ENCODE results near the gene NANOS3.

NANOS3 gene

DNA sequence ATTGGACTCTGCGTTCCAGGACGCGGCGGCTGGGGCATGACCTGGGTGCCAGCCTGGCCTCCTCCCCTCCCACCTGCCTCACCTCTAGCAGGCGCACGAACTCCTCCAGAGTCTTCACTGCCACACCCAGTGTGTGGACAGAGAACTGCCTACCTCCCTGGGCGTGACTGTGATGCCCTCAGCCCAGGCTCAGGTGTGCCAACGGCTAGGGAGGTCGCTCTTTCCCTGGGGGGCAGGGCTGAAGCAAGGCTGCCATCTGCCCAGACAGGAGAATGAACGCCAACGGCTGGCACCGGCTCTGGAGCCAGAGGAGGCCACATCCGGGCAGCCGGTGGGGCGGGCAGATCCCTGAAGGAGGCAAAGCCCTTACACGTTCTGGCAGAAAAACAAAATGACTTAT, 11.3 kb downstream of the NANOS3 start:
- peak; percentile 44 for DNase-seq (ENCODE audit: low read depth)
- H3K4me3 ChIP-seq (ENCODE audit: low read length) = no peak overlapping the region
- TF ChIP-seq, protein P1, sequence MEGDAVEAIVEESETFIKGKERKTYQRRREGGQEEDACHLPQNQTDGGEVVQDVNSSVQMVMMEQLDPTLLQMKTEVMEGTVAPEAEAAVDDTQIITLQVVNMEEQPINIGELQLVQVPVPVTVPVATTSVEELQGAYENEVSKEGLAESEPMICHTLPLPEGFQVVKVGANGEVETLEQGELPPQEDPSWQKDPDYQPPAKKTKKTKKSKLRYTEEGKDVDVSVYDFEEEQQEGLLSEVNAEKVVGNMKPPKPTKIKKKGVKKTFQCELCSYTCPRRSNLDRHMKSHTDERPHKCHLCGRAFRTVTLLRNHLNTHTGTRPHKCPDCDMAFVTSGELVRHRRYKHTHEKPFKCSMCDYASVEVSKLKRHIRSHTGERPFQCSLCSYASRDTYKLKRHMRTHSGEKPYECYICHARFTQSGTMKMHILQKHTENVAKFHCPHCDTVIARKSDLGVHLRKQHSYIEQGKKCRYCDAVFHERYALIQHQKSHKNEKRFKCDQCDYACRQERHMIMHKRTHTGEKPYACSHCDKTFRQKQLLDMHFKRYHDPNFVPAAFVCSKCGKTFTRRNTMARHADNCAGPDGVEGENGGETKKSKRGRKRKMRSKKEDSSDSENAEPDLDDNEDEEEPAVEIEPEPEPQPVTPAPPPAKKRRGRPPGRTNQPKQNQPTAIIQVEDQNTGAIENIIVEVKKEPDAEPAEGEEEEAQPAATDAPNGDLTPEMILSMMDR (IDR thresholded peaks at IDR 0.05; ENCODE audit: insufficient read depth, low read depth, low read length, missing control alignments) = no peak

DNA sequence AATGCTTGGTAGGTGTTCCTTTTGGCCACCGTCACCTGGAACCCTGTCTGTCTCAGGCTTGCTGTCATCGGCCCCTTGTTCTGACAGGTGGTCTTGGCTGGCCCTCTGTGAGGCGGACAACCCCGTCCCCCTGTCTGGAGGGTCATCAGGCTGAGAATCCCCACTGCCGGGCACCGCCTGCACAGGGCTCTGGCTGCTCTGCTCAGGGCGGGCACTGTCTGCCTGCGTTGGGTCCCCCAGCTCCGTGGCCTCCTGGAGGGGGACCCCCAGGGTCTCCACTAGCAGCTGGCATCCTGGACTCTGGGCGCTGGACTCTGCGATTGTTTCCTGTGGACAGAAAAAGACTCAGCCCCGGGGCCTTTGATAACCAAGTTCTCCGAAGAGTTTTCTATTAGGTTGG, 13.2 kb downstream of the NANOS3 start:
- no peak overlapping the region for H3K4me3 ChIP-seq (ENCODE audit: low read length)
- TF ChIP-seq, protein P1 (IDR thresholded peaks at IDR 0.05; ENCODE audit: insufficient read depth, low read depth, low read length, missing control alignments) = no peak
- no peak for DNase-seq (ENCODE audit: low read depth)

DNA sequence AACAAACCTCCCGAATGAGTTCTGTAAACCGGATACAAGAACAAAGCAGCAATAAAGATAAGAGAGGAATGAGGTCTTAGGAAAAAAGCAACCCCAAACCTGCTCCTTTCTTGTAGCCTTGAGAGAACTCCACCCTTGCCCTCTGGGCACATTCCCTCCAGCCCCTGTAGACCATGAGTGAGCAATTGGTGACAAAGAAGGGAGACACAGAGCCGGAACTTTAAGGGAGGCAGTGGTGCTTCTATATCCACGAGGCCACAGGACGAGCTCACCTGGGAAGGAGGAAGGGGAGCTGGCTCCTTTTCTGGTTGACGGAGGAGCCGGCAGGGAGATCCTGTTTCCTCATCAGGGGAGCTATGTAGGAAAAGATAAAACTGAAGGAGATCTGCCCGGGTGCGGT, 15.9 kb downstream of the NANOS3 start:
- TF ChIP-seq, protein P1 (IDR thresholded peaks at IDR 0.05; ENCODE audit: insufficient read depth, low read depth, low read length, missing control alignments) = no peak
- H3K4me3 ChIP-seq (ENCODE audit: low read length) = no peak overlapping the region
- no peak for DNase-seq (ENCODE audit: low read depth)

DNA sequence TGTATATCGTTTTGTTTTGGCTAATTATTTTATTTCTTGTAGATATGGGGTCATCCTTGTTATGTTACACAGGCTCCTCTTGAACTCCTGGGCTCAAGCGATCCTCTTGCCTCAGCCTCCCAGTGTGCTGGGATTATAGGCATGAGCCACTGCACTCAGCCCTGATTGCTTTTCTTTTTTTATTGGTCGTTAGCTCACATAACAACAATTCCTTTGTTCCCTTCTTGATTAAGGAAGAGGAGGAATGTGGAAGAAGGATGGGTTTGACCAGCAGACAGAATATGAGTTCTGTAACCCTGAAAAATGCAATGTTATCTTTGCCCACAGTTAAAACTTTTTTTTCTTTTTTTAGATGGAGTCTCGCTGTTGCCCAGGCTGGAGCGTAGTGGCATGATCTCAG, 17.6 kb downstream of the NANOS3 start:
- DNase-seq (ENCODE audit: low read depth) = no peak
- TF ChIP-seq, protein P1 (IDR thresholded peaks at IDR 0.05; ENCODE audit: insufficient read depth, low read depth, low read length, missing control alignments) = no peak
- H3K4me3 ChIP-seq (ENCODE audit: low read length) = no peak overlapping the region

DNA sequence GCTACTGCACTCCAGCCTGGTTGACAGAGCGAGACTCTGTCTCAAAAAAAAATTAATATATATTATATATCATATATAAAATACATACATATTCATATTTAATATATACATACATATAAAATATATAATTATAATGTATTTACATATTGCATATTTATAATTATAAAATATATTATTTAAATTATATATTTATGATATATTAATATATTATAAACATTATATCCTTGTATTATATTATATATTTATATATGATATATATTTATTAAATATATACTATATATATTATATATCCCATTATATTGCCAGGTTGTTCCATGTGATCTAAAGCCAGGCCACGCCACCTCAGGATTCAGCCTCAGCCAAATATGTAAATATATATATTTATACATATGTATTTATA, 19.3 kb downstream of the NANOS3 start:
- DNase-seq (ENCODE audit: low read depth) = no peak
- TF ChIP-seq, protein P1 (IDR thresholded peaks at IDR 0.05; ENCODE audit: insufficient read depth, low read depth, low read length, missing control alignments) = no peak
- H3K4me3 ChIP-seq (ENCODE audit: low read length) = no peak overlapping the region

DNA sequence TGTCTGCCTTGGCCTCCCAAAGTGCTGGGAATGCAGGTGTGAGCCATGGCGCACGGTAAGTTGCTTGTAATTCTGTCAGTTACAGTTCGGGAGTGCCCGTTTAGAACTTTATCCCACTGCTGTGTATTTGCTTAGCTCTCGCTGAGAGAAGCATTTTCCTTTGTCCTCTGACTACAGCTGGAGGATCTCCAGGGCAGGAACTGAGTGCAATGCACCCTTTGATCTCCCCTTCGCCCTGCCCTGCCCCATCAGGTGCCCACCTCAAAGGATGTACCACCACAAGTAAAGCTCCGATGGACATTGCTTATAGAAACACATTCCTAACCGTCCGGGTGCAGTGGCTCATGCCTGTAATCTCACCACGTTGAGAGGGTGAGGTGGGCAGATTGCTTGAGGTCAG, 22.5 kb downstream of the NANOS3 start:
- TF ChIP-seq, protein P1 (IDR thresholded peaks at IDR 0.05; ENCODE audit: insufficient read depth, low read depth, low read length, missing control alignments) = no peak
- DNase-seq (ENCODE audit: low read depth) = no peak

DNA sequence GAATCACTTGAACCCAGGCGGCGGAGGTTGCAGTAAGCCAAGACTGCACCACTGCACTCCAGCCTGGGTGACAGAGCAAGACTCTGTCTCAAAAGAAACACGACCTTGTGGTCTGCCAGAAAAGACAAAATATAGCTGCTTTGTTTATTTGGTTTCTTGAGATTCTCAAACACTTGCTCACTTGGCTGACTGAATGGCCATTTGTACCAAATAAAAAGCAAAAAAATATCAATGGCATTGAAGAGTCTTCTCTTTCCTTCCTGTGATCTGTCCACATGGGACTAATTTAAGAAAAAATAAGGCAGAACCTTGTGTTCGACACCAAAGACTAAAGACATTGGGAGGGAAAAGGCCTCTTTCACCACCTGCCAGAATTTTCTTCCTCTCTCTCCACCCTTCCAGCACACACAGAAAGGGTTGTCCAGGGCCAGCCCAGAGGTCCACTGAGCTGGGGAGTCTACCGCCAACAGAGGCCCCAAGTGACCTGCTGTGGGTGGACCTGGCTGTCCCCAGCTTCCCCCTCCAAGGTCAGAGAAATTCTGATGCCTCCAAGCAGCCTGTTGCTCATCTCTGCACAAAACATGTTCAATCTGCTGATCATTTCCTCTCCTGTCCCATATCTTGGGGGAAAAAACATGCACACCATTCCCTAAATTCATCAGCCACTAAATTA, 23.1 kb downstream of the NANOS3 start:
- TF ChIP-seq, protein P1 (IDR thresholded peaks at IDR 0.05; ENCODE audit: insufficient read depth, low read depth, low read length, missing control alignments) = no peak
- DNase-seq (ENCODE audit: low read depth) = no peak
- no peak overlapping the region for H3K4me3 ChIP-seq (ENCODE audit: low read length)

More for the DNA sequence above, 22.5 kb downstream of the NANOS3 start:
- H3K4me3 ChIP-seq (ENCODE audit: low read length) = no peak overlapping the region
